HG02763 (cell line): ENCODE measurements around the gene OXTR.
"Not testable (repeated sequence)": the region's sequence is repeated elsewhere in the genome, so short reads cannot be mapped to it uniquely, and the experiment has no call there.

Experiments
- ATAC-seq: cut with Tn5 transposase; IDR thresholded peaks from one replicate; pipeline ENCODE4 v1.9.1; 2021; ENCODE audit warnings: mild to moderate bottlenecking, moderate library complexity; ENCODE audit not compliant: unreplicated experiment

OXTR gene

DNA sequence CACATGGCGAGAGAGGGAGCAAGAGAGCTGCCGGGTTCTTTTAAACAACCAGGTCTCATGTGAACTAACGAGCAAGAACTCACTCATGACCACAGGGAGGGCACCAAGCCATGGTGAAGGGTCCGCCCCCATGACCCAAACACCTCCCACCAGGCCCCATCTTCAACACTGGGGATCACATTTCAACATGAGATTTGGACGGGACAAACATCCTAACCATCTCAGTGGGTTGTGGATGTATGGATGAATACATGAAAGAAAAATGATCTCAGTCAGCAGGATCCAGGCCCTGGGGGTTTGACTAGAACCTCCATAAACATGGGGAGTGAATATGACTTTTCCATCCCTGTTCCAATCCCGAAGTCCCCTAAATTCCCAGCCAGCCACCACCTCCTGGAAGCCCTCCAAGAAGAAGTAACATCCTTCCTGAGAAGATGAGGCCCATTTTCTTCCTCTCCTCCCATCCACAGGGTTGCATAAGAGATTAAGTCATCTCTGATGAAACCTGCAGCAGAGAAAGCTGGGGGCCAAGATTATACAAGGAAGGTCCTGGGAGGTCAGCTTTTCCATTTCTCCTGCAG lies 26.3 kb downstream of the OXTR start:
- no peak for ATAC-seq

DNA sequence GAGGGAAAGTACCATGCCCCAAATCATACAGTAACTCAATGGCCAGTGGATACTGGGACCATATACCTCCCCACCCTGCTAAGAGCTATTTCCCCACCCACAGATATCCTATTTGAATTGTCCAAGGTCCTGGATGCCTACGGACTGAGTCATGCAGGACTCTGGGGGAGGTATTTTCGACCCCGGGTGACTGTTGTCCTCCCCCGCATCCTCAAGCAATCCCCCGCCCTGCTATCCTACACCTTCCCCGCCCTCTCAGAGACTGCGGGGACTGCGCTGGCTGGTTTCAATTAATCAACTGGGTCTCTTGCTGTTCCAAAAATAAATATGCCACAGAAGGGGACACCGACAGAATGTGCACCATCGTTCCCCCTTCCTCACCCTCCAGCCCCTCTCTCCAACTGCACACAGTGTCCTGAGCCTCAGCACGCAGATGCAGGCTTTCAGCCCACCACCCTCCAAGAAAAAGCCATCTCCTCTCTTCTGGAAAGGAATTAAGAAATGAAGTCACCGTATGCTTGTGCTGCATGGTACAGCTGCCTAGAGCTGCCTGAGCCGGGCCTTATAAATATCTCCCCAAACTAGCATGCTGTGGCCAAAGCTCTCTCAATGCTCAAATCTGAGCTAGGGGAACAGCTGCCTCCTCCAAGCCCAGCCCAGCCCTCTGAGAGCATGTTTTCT lies 27.7 kb downstream of the OXTR start:
- no peak for ATAC-seq

DNA sequence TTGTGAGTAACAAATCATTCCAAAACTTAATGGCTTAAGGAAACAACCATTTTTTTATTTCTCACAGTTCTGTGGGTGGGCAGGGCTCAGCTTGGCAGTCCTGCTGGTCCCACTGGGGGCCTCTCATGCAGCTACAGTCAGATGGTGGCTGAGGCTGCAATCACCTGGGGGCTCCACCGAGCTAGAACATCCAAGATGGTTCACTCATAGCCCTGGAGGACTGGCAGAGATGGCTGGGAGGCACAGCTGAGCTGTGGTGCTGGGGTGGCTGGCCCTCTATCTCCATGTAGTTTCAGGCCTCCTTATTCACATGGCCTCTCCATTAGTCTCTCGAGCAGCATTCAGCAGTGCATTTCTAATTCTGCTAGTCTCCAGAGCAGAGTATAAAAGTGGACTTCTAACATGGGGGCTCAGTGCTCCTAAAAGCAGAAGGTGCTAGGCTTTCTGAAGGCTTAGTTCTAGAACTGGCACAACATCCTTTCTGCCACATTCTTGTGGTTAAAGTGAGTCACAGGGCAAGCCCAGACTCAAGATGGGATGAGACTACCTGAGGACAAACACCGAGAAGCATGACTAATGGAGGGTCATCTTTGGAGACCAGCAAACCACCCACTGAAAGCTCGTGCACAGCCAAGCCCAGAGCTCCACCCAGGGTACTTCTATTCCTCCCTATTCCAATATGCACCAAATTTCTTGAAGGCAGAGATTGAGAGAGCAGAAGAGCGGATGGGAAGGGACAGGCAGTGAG lies 29.5 kb downstream of the OXTR start:
- peak; percentile 52 for ATAC-seq

DNA sequence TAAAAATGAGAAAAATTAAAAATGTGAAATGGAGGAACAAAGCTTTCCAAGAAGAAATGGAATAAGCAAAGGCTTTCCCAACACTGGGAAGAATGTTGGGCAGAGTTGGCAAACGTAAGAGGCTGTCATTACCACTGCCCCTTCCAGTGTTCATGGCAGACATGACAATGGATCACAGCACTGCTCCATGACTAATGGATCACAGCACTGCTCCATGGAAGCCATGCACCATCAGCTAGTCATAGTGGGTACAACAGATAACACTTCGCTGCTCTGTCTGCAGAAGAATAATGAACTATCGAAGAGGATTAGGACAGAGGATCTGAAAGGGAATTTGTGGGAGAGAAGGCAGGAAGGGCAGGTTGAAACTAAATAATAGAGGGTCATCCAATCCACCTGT lies 30.8 kb downstream of the OXTR start:
- no peak for ATAC-seq

DNA sequence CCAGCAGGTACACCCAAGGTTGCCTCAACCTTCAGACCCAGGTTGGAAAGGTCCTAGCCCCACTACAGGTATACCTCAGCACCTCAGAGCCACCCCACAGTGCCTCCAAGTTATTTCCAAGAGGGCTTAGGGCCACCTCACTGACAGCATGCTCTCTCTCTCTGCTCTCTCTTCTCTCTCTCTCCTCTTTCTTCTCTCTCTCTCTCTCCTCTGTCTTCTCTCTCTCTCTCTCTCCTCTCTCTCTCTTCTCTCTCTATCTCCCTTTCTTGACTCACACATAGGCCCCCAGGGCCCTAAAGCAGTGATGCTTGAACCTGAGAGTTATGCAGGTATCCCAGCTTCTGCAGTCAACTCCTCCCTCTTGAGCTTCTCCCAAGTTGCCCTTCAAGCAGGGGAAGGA lies 31.6 kb downstream of the OXTR start:
- ATAC-seq, result no peak

DNA sequence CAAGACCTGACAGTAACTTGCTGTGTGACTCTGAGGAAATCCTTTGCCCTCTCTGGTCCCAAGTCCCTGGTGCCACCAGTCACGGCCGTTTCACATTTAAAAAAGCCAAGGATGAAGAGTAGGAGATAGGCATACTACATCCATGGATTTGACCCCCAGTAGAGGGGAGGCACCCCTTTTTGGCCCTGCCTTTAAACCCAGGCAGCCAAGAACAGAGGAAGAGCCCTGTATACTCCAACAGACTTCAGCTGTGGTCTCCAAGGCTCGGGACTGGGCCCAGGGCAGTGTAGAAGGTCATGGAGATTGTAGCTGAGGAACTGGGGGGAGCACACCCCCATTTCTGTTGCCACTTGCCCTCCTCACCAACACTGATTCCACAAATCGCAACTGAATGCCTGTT lies 32.1 kb downstream of the OXTR start:
- ATAC-seq, result no peak

DNA sequence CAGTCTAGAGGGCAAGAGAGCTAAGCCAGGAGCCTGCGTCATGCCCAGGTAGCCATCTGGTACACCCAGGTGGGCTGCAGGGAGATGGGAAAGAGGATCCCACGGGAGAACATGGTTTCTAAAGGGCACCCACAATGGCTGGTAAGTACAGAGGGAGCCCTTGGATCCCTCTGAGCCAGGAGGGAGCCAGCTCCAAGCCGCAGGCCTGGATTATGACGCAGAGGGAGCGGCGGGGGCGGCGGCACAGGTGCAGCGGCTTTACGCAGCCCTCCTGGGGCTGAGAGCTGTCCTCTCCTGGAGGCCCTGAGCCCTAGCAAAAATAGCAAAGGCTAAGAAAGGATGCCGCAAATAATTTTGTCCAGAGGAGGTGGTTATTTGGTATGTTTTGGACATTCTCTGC lies 33.0 kb downstream of the OXTR start:
- no peak for ATAC-seq

DNA sequence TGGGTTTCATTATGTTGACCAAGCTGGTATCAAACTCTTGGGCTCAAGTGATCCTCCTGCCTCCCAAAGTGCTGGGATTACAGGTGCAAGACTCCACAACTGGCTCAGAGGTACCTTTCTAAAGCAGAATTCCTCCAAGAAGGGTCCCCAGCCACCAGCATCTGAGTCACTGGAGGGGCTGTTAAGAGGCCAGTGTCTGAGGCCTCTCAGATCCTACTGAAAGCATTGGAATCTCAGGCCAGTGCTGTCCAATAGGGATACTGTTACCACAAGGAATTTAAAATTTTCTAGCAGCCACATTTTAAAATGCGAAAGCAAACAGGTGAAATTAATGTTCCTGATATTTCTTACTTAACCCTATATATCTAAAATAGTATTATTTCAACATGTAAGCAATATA lies 34.5 kb downstream of the OXTR start:
- ATAC-seq, result no peak

DNA sequence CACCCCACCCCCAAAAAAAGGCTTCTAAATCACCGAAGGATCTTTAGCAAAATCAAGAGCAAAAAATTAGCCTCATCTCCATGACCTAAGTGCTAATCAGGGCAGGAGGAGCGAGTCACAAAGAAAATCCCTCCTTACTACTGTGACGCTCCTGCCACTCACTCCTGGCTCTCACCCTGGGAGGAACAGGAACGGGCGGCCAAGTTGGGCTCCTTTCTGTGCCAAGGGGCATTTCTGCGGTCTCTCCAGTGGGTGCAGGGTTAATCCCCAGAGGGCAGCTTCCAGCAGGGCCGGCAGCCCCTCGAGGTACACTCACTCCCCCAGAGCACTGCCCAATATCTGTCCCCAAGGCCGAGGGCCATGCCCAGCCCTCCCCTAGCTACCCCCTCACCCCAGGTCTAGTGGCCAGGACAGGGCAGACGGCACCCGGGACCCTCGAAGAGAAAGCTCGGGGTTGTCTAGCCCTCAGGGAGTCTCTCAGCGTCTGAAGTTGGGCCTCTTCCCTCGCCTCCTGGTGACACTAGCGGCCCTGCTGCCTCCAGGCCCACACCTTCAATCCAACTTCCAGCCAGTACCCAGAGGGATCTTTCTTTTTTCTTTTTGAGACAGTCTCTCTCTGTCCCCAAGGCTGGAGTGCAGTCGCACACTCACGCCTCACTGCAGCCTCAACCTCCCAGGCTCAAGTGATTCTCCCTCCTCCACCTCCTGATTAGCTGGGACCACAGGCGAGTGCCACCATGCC lies 35.1 kb downstream of the OXTR start:
- ATAC-seq, result no peak

DNA sequence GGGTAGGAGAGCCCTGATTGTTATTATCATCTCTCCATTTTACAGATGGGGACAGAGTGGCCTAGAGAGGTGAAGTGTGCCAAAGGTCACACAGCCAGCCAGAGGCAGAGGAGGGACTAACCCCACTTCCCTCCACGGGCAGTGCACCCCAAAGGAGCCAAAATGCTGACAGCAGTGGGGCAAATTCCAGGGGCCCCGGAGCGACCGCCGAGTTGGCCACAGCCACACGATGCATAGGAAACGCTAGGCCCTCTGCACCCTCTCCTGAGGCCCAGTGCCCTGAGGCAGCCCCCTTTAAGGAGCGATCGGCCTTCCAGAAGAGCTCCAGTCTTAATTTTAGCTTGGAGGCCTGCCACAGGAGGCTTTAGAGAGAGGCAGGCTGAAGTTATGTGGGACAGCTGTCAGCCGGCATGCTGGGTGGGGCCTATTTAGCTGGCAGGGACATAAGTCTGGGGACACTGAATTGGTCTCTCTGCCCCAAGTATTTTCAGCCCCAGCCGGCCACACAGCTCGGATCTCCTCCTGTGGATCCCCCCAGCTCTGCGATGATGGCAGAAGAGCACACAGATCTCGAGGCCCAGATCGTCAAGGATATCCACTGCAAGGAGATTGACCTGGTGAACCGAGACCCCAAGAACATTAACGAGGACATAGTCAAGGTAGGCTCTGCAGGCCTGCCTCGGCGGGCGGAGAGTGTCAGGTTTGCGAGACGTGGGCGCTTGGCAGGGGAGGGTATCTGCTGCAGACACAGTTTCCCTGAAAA lies 35.9 kb downstream of the OXTR start, which contains the start of gene CAV3:
Gene CAV3 (plus strand): TSS at position 471 of the 763 bp plus-strand sequence. CDS start 75 bp downstream, at position 546.
- no peak for ATAC-seq

DNA sequence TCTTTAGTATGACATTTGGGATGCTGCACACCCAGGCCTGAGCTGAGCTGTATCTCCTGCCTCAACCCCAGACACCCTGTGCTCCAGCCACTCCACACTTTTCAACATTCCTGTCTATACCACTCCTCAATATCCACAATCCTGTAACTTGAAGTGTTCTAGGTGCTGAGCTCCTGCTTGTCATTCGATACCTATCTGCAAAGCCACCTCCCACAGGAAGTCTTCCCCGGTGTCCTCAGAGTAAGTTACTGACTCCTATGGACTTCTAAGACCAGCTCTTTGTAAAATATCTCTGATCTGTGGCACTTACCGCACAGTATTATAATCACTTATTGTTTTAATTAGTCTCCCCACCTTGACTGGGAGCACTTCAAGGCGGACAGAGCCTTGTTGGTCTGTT lies 37.0 kb downstream of the OXTR start:
- no peak for ATAC-seq

DNA sequence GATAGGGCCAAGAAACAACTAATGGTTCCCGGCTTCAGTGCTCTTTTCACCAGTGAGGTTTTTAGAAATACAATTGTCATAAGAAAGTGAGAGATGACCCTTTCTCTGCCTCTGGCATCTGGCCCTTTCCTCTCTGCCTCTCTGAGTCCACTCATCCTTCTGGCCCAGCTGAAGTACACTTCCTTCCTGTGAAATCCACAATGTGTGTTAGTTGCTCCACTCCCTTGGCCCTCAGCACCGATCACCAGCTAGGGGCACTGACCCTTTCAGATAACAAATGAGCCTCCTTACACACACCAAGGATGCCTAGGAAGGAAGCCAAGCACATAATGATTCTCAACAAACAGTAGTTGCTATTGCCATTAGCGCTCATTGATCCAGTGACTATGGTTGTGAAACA lies 38.8 kb downstream of the OXTR start:
- no peak for ATAC-seq

DNA sequence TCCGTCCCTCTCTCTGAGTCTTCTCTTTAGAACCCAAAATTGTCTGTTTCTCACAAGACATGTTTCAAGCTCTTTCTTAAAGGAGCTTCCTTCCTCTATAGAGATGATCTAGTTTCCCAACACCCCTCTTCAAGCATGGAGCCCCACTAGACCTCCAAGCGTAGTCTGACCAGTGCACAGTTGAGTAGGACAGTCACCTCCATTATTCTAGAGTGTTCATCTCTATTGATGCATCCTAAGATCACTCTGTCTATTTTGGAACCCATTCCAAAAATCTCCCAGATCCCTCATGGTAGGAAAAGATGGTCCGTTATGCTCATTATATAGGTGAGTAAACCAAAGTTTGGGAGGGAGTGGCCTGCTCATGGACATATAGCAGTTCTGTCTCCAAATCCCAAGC lies 39.9 kb downstream of the OXTR start:
- no peak for ATAC-seq

DNA sequence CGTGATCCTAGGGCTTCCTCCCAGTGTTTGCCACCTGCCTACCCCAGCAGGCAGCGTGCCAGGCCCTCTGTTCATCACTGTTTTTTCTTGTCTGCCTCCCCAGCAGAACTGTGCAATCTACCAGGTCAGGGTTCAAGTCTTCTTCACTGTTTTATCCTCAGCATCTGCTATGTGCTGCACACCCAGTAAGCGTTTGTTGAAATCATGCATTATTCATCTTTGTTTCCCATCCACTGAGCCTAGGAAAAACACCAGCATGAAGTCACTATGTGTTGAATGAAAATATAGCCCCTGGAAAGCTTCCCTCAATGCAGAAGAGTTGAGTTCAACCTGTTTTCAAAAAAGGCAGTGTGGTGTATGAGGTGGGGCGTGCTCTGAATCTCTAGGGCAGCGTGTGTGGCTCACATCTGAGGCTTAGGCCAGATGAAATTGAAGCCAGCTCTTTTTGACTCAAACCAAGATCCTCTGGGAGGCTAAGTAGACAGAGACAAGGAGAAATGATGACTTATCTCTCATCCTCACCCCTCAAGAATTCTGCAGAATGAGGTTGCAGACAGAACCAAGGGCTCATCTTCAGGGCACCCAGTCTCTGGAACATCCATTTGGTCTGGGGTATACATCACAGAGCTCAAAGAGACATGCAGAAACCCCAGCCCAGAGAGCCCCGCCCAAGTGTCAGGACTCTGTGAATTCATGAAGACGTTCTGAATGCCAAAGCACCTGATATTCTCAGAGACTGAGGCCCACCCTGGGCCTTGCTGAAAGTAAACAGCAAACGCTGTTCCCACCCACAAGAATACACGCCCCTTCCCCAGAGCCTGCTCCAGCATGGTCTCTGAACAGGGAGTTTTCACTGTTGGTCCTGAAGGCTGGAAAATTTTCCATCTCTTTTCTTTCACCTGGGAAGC lies 41.6 kb downstream of the OXTR start:
- ATAC-seq, result no peak

DNA sequence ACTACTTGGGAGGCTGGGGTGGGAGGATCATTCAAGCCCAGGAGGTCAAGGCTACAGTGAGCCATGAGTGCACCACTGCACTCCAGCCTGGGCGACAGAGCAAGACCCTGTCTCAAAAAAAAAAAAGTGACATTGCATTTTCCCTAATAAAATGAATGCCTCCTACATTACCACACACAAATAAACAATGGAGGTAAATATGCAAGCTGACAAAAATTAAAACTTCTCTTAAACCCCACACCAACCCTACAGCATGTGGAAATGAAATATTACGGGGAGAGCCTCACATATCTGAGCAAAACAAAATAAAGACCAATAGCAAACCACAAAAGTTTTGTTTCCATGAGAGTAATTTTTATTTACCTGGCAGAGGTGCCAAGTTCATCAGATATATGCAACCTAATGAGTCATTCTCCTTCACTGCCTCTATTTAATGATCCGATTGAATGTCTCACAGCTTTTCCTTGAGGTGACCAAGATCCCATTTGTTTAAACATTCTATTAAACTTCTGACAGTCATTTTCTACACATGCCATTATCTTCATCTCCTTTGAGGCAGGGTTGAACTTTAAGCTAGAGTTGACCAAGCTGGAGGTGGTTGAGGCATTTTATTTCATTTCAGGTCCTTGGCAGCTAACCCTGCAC lies 45.2 kb downstream of the OXTR start:
- ATAC-seq, result no peak

DNA sequence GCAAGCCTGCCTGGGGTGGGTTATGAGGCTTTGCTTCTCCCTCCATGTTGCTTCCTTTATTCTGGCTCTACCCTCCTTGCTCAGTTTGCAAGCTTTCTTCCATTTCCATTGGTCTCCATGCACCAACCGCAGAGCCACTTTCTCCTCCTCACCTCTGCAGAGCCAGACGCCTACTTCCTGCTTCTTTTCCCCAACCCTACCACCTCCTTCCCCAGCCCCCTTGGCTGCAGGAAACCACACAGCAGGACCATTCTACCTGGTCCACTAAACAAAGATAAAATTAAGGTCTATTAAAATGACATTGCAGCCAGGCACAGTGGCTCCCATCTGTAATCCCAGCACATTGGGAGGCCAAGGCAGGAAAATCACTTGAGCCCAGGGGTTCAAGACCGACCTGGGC lies 45.8 kb downstream of the OXTR start:
- ATAC-seq, result no peak

DNA sequence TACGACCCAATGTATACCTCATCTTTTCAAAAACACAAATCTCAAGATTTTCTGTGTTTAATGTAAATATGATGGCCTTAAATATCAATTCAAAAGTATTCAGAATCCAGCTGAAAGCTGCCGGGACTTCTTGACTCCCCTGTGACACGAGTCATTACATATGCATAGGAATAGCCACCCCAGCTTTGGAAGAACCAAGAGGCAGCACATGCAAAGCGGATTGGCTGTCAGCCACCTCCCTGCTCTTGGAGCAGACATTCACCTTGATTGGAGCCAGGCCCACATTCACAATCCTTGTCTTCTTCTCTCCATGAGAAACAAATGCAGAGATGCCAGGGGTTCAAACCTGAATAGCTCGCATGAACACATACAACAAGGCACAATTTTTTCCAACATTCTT lies 46.6 kb downstream of the OXTR start:
- no peak for ATAC-seq

DNA sequence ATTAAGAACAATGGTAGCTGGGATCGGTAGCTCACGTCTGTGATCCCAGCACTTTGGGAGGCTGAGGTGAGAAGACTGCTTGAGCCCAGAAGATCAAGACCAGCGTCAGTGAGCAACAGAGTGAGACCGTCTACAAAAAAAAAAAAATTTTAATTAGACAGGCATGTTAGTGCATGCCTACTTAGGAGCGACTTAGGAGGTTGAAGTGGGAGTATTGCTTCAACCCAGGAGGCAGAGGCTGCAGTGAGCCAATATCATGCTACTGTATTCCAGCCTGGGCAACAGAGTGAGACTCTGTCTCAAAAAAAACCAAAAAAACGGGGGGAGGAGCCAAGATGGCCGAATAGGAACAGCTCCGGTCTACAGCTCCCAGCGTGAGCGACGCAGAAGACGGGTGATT lies 53.7 kb downstream of the OXTR start:
- ATAC-seq, result not testable (repeated sequence)
